HepG2 (cell line): ENCODE data around the gene ENGASE. TPM values are rescaled to one million over a fixed set of nuclear protein-coding genes. Genes with fewer than 3 reads are reported as not detected.
A peak's percentile ranks its signal among the peaks of the same experiment; 100 is the strongest.

Experiments
- ATAC-seq: fragments of 200-7000 bp; cut with Tn5 transposase; 3 replicates; pipeline ENCODE4 v1.9.1; 2020; ENCODE audit warnings: mild to moderate bottlenecking, moderate library complexity
- BruUV-seq: library from RNA; stranded (reverse); fragments of 400-500 nt; replicated peaks from 2 replicates; lab custom pipeline; 2021; lab: Mats Ljungman, UMichigan
- CTCF ChIA-PET: fragments of 300-600 bp; formaldehyde crosslinking; extraction: SDS; loops from one replicate; lab custom pipeline; 2021; ENCODE audit warnings: low total read pairs, inconsistent platforms, low intra/inter-chr PET ratio; lab: Yijun Ruan, JAX
- POLR2A ChIA-PET: fragments of 350-600 bp; sonication (Branson Sonifier 250); formaldehyde crosslinking; loops from one replicate; lab custom pipeline; 2020; ENCODE audit warnings: antibody characterized with exemption, inconsistent platforms; lab: Yijun Ruan, JAX
- DNase-seq: peaks from one replicate; pipeline ENCODE4 v3.0.0-alpha.2; 2015; ENCODE audit warnings: low spot score
- FAIRE-seq: peaks from 3 replicates; lab custom pipeline; 2011; peaks lifted over from hg19 to GRCh38; lab: Jason Lieb, UNC
- H2AFZ ChIP-seq: one replicate; pipeline ENCODE4 v1.6.1; 2011; ENCODE audit warnings: low read length, inconsistent platforms
- H3K27ac ChIP-seq: fragments of 300-600 bp; 3 replicates; pipeline ENCODE4 v1.8.0; 2011; ENCODE audit warnings: mixed run types, mild to moderate bottlenecking, mixed read lengths, low read length, inconsistent platforms; ENCODE audit not compliant: insufficient read depth; ENCODE audit errors: extremely low read length
- H3K27me3 ChIP-seq, 2 experiments: fragments of 200-600 bp in 1 of 2; 2 replicates in 1 of 2; 3 replicates in 1 of 2; pipeline versions ENCODE4 v1.6.0 to v1.8.0; 2011; ENCODE audit warnings: low read length in 2 of 2, mild to moderate bottlenecking in 2 of 2, moderate library complexity in 2 of 2, inconsistent platforms in 1 of 2; ENCODE audit not compliant: insufficient read depth in 2 of 2, control insufficient read depth in 1 of 2
- H3K36me3 ChIP-seq, 2 experiments: fragments of 200-600 bp in 1 of 2; replicated peaks in 1 of 2; 2 replicates in 1 of 2; 3 replicates in 1 of 2; pipeline versions ENCODE4 v1.5.1 to v1.8.0; 2011; ENCODE audit warnings: low read length in 2 of 2, inconsistent platforms in 1 of 2; ENCODE audit not compliant: insufficient read depth in 2 of 2, control insufficient read depth in 1 of 2
- H3K4me1 ChIP-seq: 2 replicates; pipeline ENCODE4 v1.5.1; 2012; ENCODE audit warnings: low read length, inconsistent platforms; ENCODE audit not compliant: insufficient read depth
- H3K4me2 ChIP-seq: 2 replicates; pipeline ENCODE4 v1.6.0; 2011; ENCODE audit warnings: low read depth, low read length, inconsistent platforms
- H3K4me3 ChIP-seq, 3 experiments: fragments of 200-600 bp in 1 of 3; sonication (generic), shearing (Covaris generic) in 1 of 3; replicated peaks in 1 of 3; 2 replicates each; pipeline ENCODE4 v1.5.1; 2011 to 2016; ENCODE audit warnings: low read length in 3 of 3, inconsistent platforms in 2 of 3, low read depth in 2 of 3, mild to moderate bottlenecking in 2 of 3, control low read depth in 1 of 3, mixed read lengths in 1 of 3; ENCODE audit not compliant: insufficient read depth in 1 of 3
- H3K79me2 ChIP-seq: one replicate; pipeline ENCODE4 v1.6.1; 2011; ENCODE audit warnings: low read length, inconsistent platforms; ENCODE audit not compliant: insufficient read depth
- H3K9ac ChIP-seq: 2 replicates; pipeline ENCODE4 v1.6.0; 2011; ENCODE audit warnings: mild to moderate bottlenecking, low read depth, low read length, inconsistent platforms; ENCODE audit not compliant: insufficient read depth
- H3K9me3 ChIP-seq: 2 replicates; pipeline ENCODE4 v1.5.1; 2012; ENCODE audit warnings: mild to moderate bottlenecking, low read length
- H4K20me1 ChIP-seq: 2 replicates; pipeline ENCODE4 v1.6.0; 2011; ENCODE audit warnings: inconsistent platforms, mild to moderate bottlenecking, low read length, moderate library complexity; ENCODE audit not compliant: insufficient read depth
- EZH2 ChIP-seq: conservative IDR thresholded peaks from 2 replicates; pipeline ENCODE4 v1.6.1; 2012; ENCODE audit warnings: mild to moderate bottlenecking, low read depth, low read length, moderate library complexity
- HES4 ChIP-seq: sonication (generic); formaldehyde crosslinking; IDR thresholded peaks from 2 replicates; pipeline ENCODE4 v1.9.0; 2021; ENCODE audit warnings: mild to moderate bottlenecking, missing genetic modification reagents, borderline replicate concordance
- MNT ChIP-seq: fragments of 450-650 bp; IDR thresholded peaks from 2 replicates; pipeline ENCODE4 v1.6.1; 2016
- MTF2 ChIP-seq: sonication (generic); formaldehyde crosslinking; IDR thresholded peaks from 2 replicates; pipeline ENCODE4 v1.5.0; 2020; ENCODE audit warnings: missing genetic modification reagents, borderline replicate concordance
- SP5 ChIP-seq: IDR thresholded peaks from 2 replicates; pipeline ENCODE4 v1.6.1; 2016; ENCODE audit warnings: low read depth, borderline replicate concordance
- TMF1 ChIP-seq: sonication (generic); formaldehyde crosslinking; IDR thresholded peaks from 2 replicates; pipeline ENCODE4 v1.8.1; 2022; ENCODE audit warnings: low read depth, missing genetic modification reagents
- TRIM22 ChIP-seq: fragments of 450-650 bp; IDR thresholded peaks from 2 replicates; pipeline ENCODE4 v1.6.1; 2017
- USF2 ChIP-seq, 2 experiments: sonication (generic) in 1 of 2; formaldehyde crosslinking in 1 of 2; IDR thresholded peaks; 2 replicates each; pipeline versions ENCODE4 v1.5.1 to v1.6.1; 2011 to 2020; ENCODE audit warnings: borderline replicate concordance in 1 of 2, low read depth in 1 of 2, low read length in 1 of 2, mild to moderate bottlenecking in 1 of 2, missing genetic modification reagents in 1 of 2, moderate library complexity in 1 of 2
- ZZZ3 ChIP-seq: sonication (generic); formaldehyde crosslinking; IDR thresholded peaks from 2 replicates; pipeline ENCODE4 v1.4.0; 2020; ENCODE audit warnings: missing genetic modification reagents, mild to moderate bottlenecking, borderline replicate concordance
- WGBS: methylation state at CpG from one replicate; pipeline ENCODE4 v1.1.6; 2017; ENCODE audit warnings: low lambda C conversion rate; 5-methylcytosine and 5-hydroxymethylcytosine counted together
- in situ Hi-C: cut with HindIII; loops from 2 replicates; pipeline ENCODE4 v1.10.0; 2017; ENCODE audit warnings: low pct_unique_long_range_greater_than_20kb; ENCODE audit not compliant: extremely low pct_ligation_motif_present
- intact Hi-C: fragments of 100-400 bp; cut with micrococcal nuclease; formaldehyde crosslinking; loops from one replicate; pipeline ENCODE4 v1.10.0; 2022; ENCODE audit not compliant: unreplicated experiment
- polyA plus RNA-seq, 8 experiments: library from polyadenylated mRNA; depleted of rRNA in 3 of 8; stranded (reverse) in 7 of 8; unstranded in 1 of 8; fragments of >200 nt; fragmentation: Illumina TruSeq in 4 of 8; extraction: Trizol in 4 of 8; gene quantifications; 2 replicates each; pipeline versions ENCODE4 v1.2.1 to v1.2.3, GENCODE V29; 2011 to 2016; ENCODE audit warnings: low read depth in 4 of 8, missing spikeins in 1 of 8, mixed read lengths in 1 of 8; ENCODE audit not compliant: insufficient read depth in 1 of 8
- total RNA-seq, 5 experiments: library from RNA; depleted of rRNA; stranded (reverse); fragments of >200 nt; fragmentation: Illumina TruSeq; extraction: Trizol; gene quantifications; 2 replicates each; pipeline ENCODE4 v1.2.3, GENCODE V29; 2016; ENCODE audit warnings: low read depth in 1 of 5

Gene ENGASE
- total and polyA plus RNA-seq, 2 of the 13 experiments (the other 11 are each of a cell fraction or from before 2014, with no cell fraction given): 10.6 to 18.1 TPM

GRCh38 chr17:79130536-79131273 lies 56.1 kb downstream of the ENGASE start:
- H4K20me1 ChIP-seq: peaks cover 4% of the 10 kb centered on the region; the same call in 1 of the 2 replicates
- intact Hi-C loops: no loop called here
- H3K36me3 ChIP-seq: no peaks in the 10 kb centered on the region
- TF ChIP-seq ZZZ3 (CRISPR knock-in tag) (no peak), MTF2 (CRISPR knock-in tag) (0 out of 2 replicates have a peak, but pooled peaks have one; percentile 15), HES4 (peak; percentile 37; the same call in 1 of the 2 replicates), EZH2 (peak; percentile 51), TMF1 (CRISPR knock-in tag) (no peak), TRIM22 (no peak), SP5 (CRISPR knock-in tag) (no peak), USF2 (IDR thresholded peaks at IDR 0.05; ENCODE audit: low read depth, low read length) (no peak), USF2 (CRISPR knock-in tag; IDR thresholded peaks at IDR 0.05; ENCODE audit: borderline replicate concordance) (no peak), MNT (peak; percentile 99)
- no peak overlapping the region for H3K4me2 ChIP-seq
- no peaks in the 10 kb centered on the region for H3K4me1 ChIP-seq
- H3K4me3 ChIP-seq: no peak overlapping the region
- POLR2A ChIA-PET: no interaction called here
- 26% methylated on average over 11 of the region's 34 CpGs for WGBS
- no peaks in the 10 kb centered on the region for H3K79me2 ChIP-seq
- no peak for ATAC-seq
- CTCF ChIA-PET: no interaction called here
- no peak for DNase-seq
- peaks cover 35 to 100% of the 10 kb centered on the region in 2 experiments; a peak in 4 of 5 replicates for H3K27me3 ChIP-seq
- H2AFZ ChIP-seq: no peak overlapping the region
- H3K9me3 ChIP-seq: no peaks in the 10 kb centered on the region
- no peak for FAIRE-seq
- in situ Hi-C loops: no loop called here
- no peak overlapping the region for H3K9ac ChIP-seq
- H3K27ac ChIP-seq: no peak overlapping the region
- BruUV-seq: no TSS peak
